HepG2 (cell line): ENCODE data around the gene CAPN12. TPM values are rescaled to one million over a fixed set of nuclear protein-coding genes. Genes with fewer than 3 reads are reported as not detected.

Source experiments
- ATAC-seq: fragments of 200-7000 bp; cut with Tn5 transposase; 3 replicates; pipeline ENCODE4 v1.9.1; 2020; ENCODE audit warnings: mild to moderate bottlenecking, moderate library complexity
- BruUV-seq: library from RNA; stranded (reverse); fragments of 400-500 nt; replicated peaks from 2 replicates; lab custom pipeline; 2021; lab: Mats Ljungman, UMichigan
- CTCF ChIA-PET: fragments of 300-600 bp; formaldehyde crosslinking; extraction: SDS; loops from one replicate; lab custom pipeline; 2021; ENCODE audit warnings: low total read pairs, inconsistent platforms, low intra/inter-chr PET ratio; lab: Yijun Ruan, JAX
- POLR2A ChIA-PET: fragments of 350-600 bp; sonication (Branson Sonifier 250); formaldehyde crosslinking; loops from one replicate; lab custom pipeline; 2020; ENCODE audit warnings: antibody characterized with exemption, inconsistent platforms; lab: Yijun Ruan, JAX
- DNase-seq: peaks from one replicate; pipeline ENCODE4 v3.0.0-alpha.2; 2015; ENCODE audit warnings: low spot score
- FAIRE-seq: peaks from 3 replicates; lab custom pipeline; 2011; peaks lifted over from hg19 to GRCh38; lab: Jason Lieb, UNC
- H2AFZ ChIP-seq: one replicate; pipeline ENCODE4 v1.6.1; 2011; ENCODE audit warnings: low read length, inconsistent platforms
- H3K27ac ChIP-seq: fragments of 300-600 bp; 3 replicates; pipeline ENCODE4 v1.8.0; 2011; ENCODE audit warnings: mixed run types, mild to moderate bottlenecking, mixed read lengths, low read length, inconsistent platforms; ENCODE audit not compliant: insufficient read depth; ENCODE audit errors: extremely low read length
- H3K27me3 ChIP-seq, 2 experiments: fragments of 200-600 bp in 1 of 2; 2 replicates in 1 of 2; 3 replicates in 1 of 2; pipeline versions ENCODE4 v1.6.0 to v1.8.0; 2011; ENCODE audit warnings: low read length in 2 of 2, mild to moderate bottlenecking in 2 of 2, moderate library complexity in 2 of 2, inconsistent platforms in 1 of 2; ENCODE audit not compliant: insufficient read depth in 2 of 2, control insufficient read depth in 1 of 2
- H3K36me3 ChIP-seq, 2 experiments: fragments of 200-600 bp in 1 of 2; replicated peaks in 1 of 2; 2 replicates in 1 of 2; 3 replicates in 1 of 2; pipeline versions ENCODE4 v1.5.1 to v1.8.0; 2011; ENCODE audit warnings: low read length in 2 of 2, inconsistent platforms in 1 of 2; ENCODE audit not compliant: insufficient read depth in 2 of 2, control insufficient read depth in 1 of 2
- H3K4me1 ChIP-seq: 2 replicates; pipeline ENCODE4 v1.5.1; 2012; ENCODE audit warnings: low read length, inconsistent platforms; ENCODE audit not compliant: insufficient read depth
- H3K4me2 ChIP-seq: 2 replicates; pipeline ENCODE4 v1.6.0; 2011; ENCODE audit warnings: low read depth, low read length, inconsistent platforms
- H3K4me3 ChIP-seq, 3 experiments: fragments of 200-600 bp in 1 of 3; sonication (generic), shearing (Covaris generic) in 1 of 3; replicated peaks in 1 of 3; 2 replicates each; pipeline ENCODE4 v1.5.1; 2011 to 2016; ENCODE audit warnings: low read length in 3 of 3, inconsistent platforms in 2 of 3, low read depth in 2 of 3, mild to moderate bottlenecking in 2 of 3, control low read depth in 1 of 3, mixed read lengths in 1 of 3; ENCODE audit not compliant: insufficient read depth in 1 of 3
- H3K79me2 ChIP-seq: one replicate; pipeline ENCODE4 v1.6.1; 2011; ENCODE audit warnings: low read length, inconsistent platforms; ENCODE audit not compliant: insufficient read depth
- H3K9ac ChIP-seq: 2 replicates; pipeline ENCODE4 v1.6.0; 2011; ENCODE audit warnings: mild to moderate bottlenecking, low read depth, low read length, inconsistent platforms; ENCODE audit not compliant: insufficient read depth
- H3K9me3 ChIP-seq: 2 replicates; pipeline ENCODE4 v1.5.1; 2012; ENCODE audit warnings: mild to moderate bottlenecking, low read length
- H4K20me1 ChIP-seq: 2 replicates; pipeline ENCODE4 v1.6.0; 2011; ENCODE audit warnings: inconsistent platforms, mild to moderate bottlenecking, low read length, moderate library complexity; ENCODE audit not compliant: insufficient read depth
- AGO1 ChIP-seq: fragments of 200-400 bp; formaldehyde crosslinking; IDR thresholded peaks from 2 replicates; pipeline ENCODE4 v1.6.1; 2017; ENCODE audit warnings: mild to moderate bottlenecking, low read depth, low read length, moderate library complexity; ENCODE audit not compliant: poor library complexity, severe bottlenecking
- AGO2 ChIP-seq: fragments of 200-400 bp; formaldehyde crosslinking; optimal IDR thresholded peaks from 2 replicates; pipeline ENCODE3; 2017; ENCODE audit warnings: mild to moderate bottlenecking, low read depth, low read length, moderate library complexity
- BCL3 ChIP-seq: sonication (generic); formaldehyde crosslinking; IDR thresholded peaks from 2 replicates; pipeline ENCODE4 v1.5.1; 2020; ENCODE audit warnings: mild to moderate bottlenecking, missing genetic modification reagents, moderate library complexity
- BCL6 ChIP-seq: IDR thresholded peaks from 2 replicates; pipeline ENCODE4 v1.6.1; 2016; ENCODE audit warnings: missing genetic modification reagents, missing compliant biosample characterization
- ETV6 ChIP-seq: sonication (generic); formaldehyde crosslinking; conservative IDR thresholded peaks from 2 replicates; pipeline ENCODE4 v1.4.0; 2020; ENCODE audit warnings: missing genetic modification reagents
- MAX ChIP-seq: IDR thresholded peaks from 2 replicates; pipeline ENCODE4 v1.6.1; 2012; ENCODE audit warnings: inconsistent platforms
- NFKBIZ ChIP-seq: IDR thresholded peaks from 2 replicates; pipeline ENCODE4 v1.6.1; 2018; ENCODE audit warnings: missing genetic modification reagents, missing compliant biosample characterization
- NR1H2 ChIP-seq: sonication (generic); formaldehyde crosslinking; IDR thresholded peaks from 2 replicates; pipeline ENCODE4 v1.8.1; 2022; ENCODE audit warnings: low read depth, missing genetic modification reagents, borderline replicate concordance
- PHF8 ChIP-seq: sonication (generic); formaldehyde crosslinking; IDR thresholded peaks from 2 replicates; pipeline ENCODE4 v1.5.0; 2020; ENCODE audit warnings: missing genetic modification reagents
- RBM22 ChIP-seq: fragments of 200-400 bp; formaldehyde crosslinking; optimal IDR thresholded peaks from 2 replicates; pipeline ENCODE3; 2017; ENCODE audit warnings: mild to moderate bottlenecking, low read length, moderate library complexity
- SOX13 ChIP-seq, 3 experiments: fragments of 450-650 bp in 1 of 3; sonication (generic) in 1 of 3; formaldehyde crosslinking in 1 of 3; IDR thresholded peaks in 2 of 3; conservative IDR thresholded peaks in 1 of 3; 2 replicates each; pipeline versions ENCODE4 v1.5.0 to v1.6.1; 2016 to 2020; ENCODE audit warnings: antibody characterized with exemption in 1 of 3, mild to moderate bottlenecking in 1 of 3, missing compliant biosample characterization in 1 of 3, missing genetic modification reagents in 1 of 3, moderate library complexity in 1 of 3
- YEATS2 ChIP-seq: sonication (generic); formaldehyde crosslinking; IDR thresholded peaks from 2 replicates; pipeline ENCODE4 v1.4.0; 2020; ENCODE audit warnings: missing genetic modification reagents, borderline replicate concordance
- ZBTB38 ChIP-seq: sonication (generic); formaldehyde crosslinking; IDR thresholded peaks from 2 replicates; pipeline ENCODE4 v1.5.1; 2020; ENCODE audit warnings: mild to moderate bottlenecking, missing genetic modification reagents
- ZFP1 ChIP-seq: IDR thresholded peaks from 2 replicates; pipeline ENCODE4 v1.6.1; 2016
- ZNF101 ChIP-seq: sonication (generic); formaldehyde crosslinking; IDR thresholded peaks from 2 replicates; pipeline ENCODE4 v1.4.0; 2020; ENCODE audit warnings: mild to moderate bottlenecking, low read depth, missing genetic modification reagents, borderline replicate concordance
- ZNF552 ChIP-seq: sonication (generic); formaldehyde crosslinking; IDR thresholded peaks from 2 replicates; pipeline ENCODE4 v1.9.0; 2022; ENCODE audit warnings: missing genetic modification reagents, mild to moderate bottlenecking, borderline replicate concordance
- ZNF615 ChIP-seq: sonication (generic); formaldehyde crosslinking; IDR thresholded peaks from 2 replicates; pipeline ENCODE4 v1.5.0; 2020; ENCODE audit warnings: mild to moderate bottlenecking, missing genetic modification reagents, borderline replicate concordance
- ZNF7 ChIP-seq: IDR thresholded peaks from 2 replicates; pipeline ENCODE4 v1.6.1; 2016; ENCODE audit warnings: missing biosample characterization, missing genetic modification reagents
- WGBS: methylation state at CpG from one replicate; pipeline ENCODE4 v1.1.6; 2017; ENCODE audit warnings: low lambda C conversion rate; 5-methylcytosine and 5-hydroxymethylcytosine counted together
- in situ Hi-C: cut with HindIII; loops from 2 replicates; pipeline ENCODE4 v1.10.0; 2017; ENCODE audit warnings: low pct_unique_long_range_greater_than_20kb; ENCODE audit not compliant: extremely low pct_ligation_motif_present
- intact Hi-C: fragments of 100-400 bp; cut with micrococcal nuclease; formaldehyde crosslinking; loops from one replicate; pipeline ENCODE4 v1.10.0; 2022; ENCODE audit not compliant: unreplicated experiment
- polyA plus RNA-seq, 8 experiments: library from polyadenylated mRNA; depleted of rRNA in 3 of 8; stranded (reverse) in 7 of 8; unstranded in 1 of 8; fragments of >200 nt; fragmentation: Illumina TruSeq in 4 of 8; extraction: Trizol in 4 of 8; gene quantifications; 2 replicates each; pipeline versions ENCODE4 v1.2.1 to v1.2.3, GENCODE V29; 2011 to 2016; ENCODE audit warnings: low read depth in 4 of 8, missing spikeins in 1 of 8, mixed read lengths in 1 of 8; ENCODE audit not compliant: insufficient read depth in 1 of 8
- total RNA-seq, 5 experiments: library from RNA; depleted of rRNA; stranded (reverse); fragments of >200 nt; fragmentation: Illumina TruSeq; extraction: Trizol; gene quantifications; 2 replicates each; pipeline ENCODE4 v1.2.3, GENCODE V29; 2016; ENCODE audit warnings: low read depth in 1 of 5
- TF ChIP-seq, protein P1 (sequence below): sonication (generic); formaldehyde crosslinking; IDR thresholded peaks from 2 replicates; pipeline ENCODE4 v1.4.0; 2020; ENCODE audit warnings: missing genetic modification reagents, borderline replicate concordance
- TF ChIP-seq, protein P2 (sequence below): fragments of 450-650 bp; IDR thresholded peaks from 2 replicates; pipeline ENCODE4 v1.6.1; 2017

The CAPN12 gene
- total and polyA plus RNA-seq, 2 of the 13 experiments (the other 11 are each of a cell fraction or from before 2014, with no cell fraction given) = 1.6 to 13.6 TPM

DNA sequence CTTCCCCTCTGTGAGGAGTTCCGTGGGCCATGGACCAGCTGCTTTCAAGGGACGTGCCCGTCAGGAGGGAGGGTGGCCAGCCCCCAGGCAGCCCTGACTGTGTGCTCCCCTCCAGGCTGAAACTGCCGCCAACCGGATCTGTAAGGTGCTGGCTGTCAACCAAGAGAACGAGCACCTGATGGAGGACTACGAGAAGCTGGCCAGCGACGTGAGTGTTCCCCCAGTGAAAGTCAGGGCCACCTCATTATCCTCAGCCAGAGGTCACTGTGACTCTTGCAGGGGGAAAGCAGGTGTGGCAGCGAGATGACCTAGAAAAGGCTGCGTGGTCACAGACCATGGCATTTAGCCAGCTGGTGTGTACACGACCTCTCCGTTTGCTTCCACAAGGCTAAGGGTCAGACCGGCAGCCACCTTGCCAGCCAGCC, 29.9 kb downstream of the CAPN12 start (continued):
- TF ChIP-seq, protein P1, sequence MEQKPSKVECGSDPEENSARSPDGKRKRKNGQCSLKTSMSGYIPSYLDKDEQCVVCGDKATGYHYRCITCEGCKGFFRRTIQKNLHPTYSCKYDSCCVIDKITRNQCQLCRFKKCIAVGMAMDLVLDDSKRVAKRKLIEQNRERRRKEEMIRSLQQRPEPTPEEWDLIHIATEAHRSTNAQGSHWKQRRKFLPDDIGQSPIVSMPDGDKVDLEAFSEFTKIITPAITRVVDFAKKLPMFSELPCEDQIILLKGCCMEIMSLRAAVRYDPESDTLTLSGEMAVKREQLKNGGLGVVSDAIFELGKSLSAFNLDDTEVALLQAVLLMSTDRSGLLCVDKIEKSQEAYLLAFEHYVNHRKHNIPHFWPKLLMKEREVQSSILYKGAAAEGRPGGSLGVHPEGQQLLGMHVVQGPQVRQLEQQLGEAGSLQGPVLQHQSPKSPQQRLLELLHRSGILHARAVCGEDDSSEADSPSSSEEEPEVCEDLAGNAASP = peak; percentile 32; the same call in 1 of the 2 replicates
- TF ChIP-seq YEATS2 (CRISPR knock-in tag) (no peak), BCL3 (CRISPR knock-in tag) (no peak), AGO2 (peak; percentile 61), ZNF615 (CRISPR knock-in tag) (no peak), PHF8 (CRISPR knock-in tag) (0 out of 2 replicates have a peak, but pooled peaks have one; percentile 18), AGO1 (peak; percentile 9), ZBTB38 (CRISPR knock-in tag) (0 out of 2 replicates have a peak, but pooled peaks have one; percentile 22), ZNF552 (CRISPR knock-in tag) (no peak), ETV6 (no peak)

DNA sequence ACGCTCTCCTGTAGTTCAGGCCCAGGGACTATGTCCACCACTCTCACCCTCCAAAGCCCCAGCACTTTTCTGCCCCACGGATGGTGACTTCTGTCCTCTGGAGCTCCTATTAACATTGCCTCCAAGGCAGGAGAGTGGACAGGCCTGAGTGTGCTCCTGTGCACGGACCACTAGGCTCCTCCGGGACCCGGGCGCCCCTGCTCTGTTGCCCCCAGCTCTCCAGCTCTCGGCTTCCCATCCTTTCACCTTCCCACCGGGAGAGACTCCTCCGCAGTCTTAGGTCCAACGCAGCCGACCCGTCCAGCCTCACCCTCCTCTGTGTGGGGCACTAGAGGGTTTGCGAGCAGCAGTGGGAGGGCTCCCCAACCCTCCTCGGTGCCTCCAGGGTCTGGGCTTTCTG, 30.4 kb downstream of the CAPN12 start:
- Histone ChIP-seq H2AFZ (no peak overlapping the region), H3K4me1 (peaks cover 4% of the 10 kb centered on the region), H3K4me2 (no peak overlapping the region), H3K27ac (no peak overlapping the region), H3K79me2 (no peaks in the 10 kb centered on the region), H4K20me1 (no peaks in the 10 kb centered on the region), H3K9me3 (no peaks in the 10 kb centered on the region), H3K36me3 (peaks cover 63 to 89% of the 10 kb centered on the region in 2 experiments)
- FAIRE-seq = no peak
- in situ Hi-C loops = no loop called here
- no peak for DNase-seq
- 91% methylated on average over 14 of the region's 14 CpGs for WGBS
- CTCF ChIA-PET = no interaction called here
- TF ChIP-seq MAX (no peak), AGO2 (peak; percentile 75), ZNF7 (CRISPR knock-in tag) (no peak), BCL6 (CRISPR knock-in tag) (no peak), ZNF101 (CRISPR knock-in tag) (no peak), NFKBIZ (CRISPR knock-in tag) (no peak), AGO1 (peak; percentile 38), RBM22 (peak; percentile 10), ZFP1 (CRISPR knock-in tag) (no peak), NR1H2 (CRISPR knock-in tag) (no peak), SOX13 (IDR thresholded peaks at IDR 0.05) (no peak), SOX13 (CRISPR knock-in tag; conservative IDR thresholded peaks at IDR 0.05 in 1 of 2, IDR thresholded peaks at IDR 0.05 in 1 of 2) (no peak)
- TF ChIP-seq, protein P2, sequence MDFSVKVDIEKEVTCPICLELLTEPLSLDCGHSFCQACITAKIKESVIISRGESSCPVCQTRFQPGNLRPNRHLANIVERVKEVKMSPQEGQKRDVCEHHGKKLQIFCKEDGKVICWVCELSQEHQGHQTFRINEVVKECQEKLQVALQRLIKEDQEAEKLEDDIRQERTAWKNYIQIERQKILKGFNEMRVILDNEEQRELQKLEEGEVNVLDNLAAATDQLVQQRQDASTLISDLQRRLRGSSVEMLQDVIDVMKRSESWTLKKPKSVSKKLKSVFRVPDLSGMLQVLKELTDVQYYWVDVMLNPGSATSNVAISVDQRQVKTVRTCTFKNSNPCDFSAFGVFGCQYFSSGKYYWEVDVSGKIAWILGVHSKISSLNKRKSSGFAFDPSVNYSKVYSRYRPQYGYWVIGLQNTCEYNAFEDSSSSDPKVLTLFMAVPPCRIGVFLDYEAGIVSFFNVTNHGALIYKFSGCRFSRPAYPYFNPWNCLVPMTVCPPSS = no peak
- TF ChIP-seq, all 625 proteins: peak for 3
- H3K27me3 ChIP-seq = no peaks in the 10 kb centered on the region
- POLR2A ChIA-PET = no interaction called here
- intact Hi-C loops = no loop called here
- BruUV-seq = no TSS peak
- no peak overlapping the region for H3K9ac ChIP-seq
- ATAC-seq = 0 out of 3 replicates have a peak, but pooled peaks have one; percentile 6
- no peak overlapping the region for H3K4me3 ChIP-seq
